ENCODE results near the gene ACSL1. TPM values are rescaled to one million over a fixed set of nuclear protein-coding genes. Genes with fewer than 3 reads are reported as not detected.

ACSL1 gene
- total and polyA plus RNA-seq, 9 of the 15 experiments (the other 6 are each of a cell fraction or from before 2014, with no cell fraction given) = 6.7 to 24.1 (median 15.0) TPM

GRCh38 chr4:184863916-184864315 lies 38.1 kb upstream of the ACSL1 start:
- intact Hi-C loops (cut with micrococcal nuclease) = no loop called here
- Histone ChIP-seq H3K9me3 (replicated peaks; ENCODE audit: control insufficient read depth, insufficient read depth, low read depth, low read length) (no peaks in the 10 kb centered on the region), H3K27ac (ENCODE audit: extremely low read depth, low read depth, low read length) (no peak overlapping the region), H3K9me1 (ENCODE audit: control insufficient read depth, insufficient read depth, low read length) (no peaks in the 10 kb centered on the region), H3K9ac (ENCODE audit: insufficient read depth in 1 of 2, low read depth in 2 of 2, low read length in 2 of 2) (no peak overlapping the region), H3K4me3 (no peak overlapping the region), H3K79me2 (ENCODE audit: control insufficient read depth, insufficient read depth, low read length) (no peaks in the 10 kb centered on the region), H2AFZ (ENCODE audit: low read depth, low read length) (no peak overlapping the region), H4K20me1 (replicated peaks; ENCODE audit: control insufficient read depth, insufficient read depth, low read length) (no peaks in the 10 kb centered on the region), H3K27me3 (ENCODE audit: control insufficient read depth in 2 of 2, insufficient read depth in 2 of 2, low read length in 2 of 2) (no peaks in the 10 kb centered on the region), H3K36me3 (ENCODE audit: control insufficient read depth, insufficient read depth, low read length) (no peaks in the 10 kb centered on the region), H3K4me2 (ENCODE audit: insufficient read depth, low read length) (no peak overlapping the region), H3K4me1 (replicated peaks in 1 of 2; ENCODE audit: control insufficient read depth in 2 of 2, insufficient read depth in 2 of 2, low read length in 2 of 2) (peaks cover 0 to 10% of the 10 kb centered on the region in 2 experiments; a peak in 3 of 5 replicates)
- DNase-seq (ENCODE audit: extremely low read depth in 1 of 4, low spot score in 3 of 4) (no peak), FAIRE-seq (no peak), ATAC-seq (no peak)
- 18% methylated on average over 3 of the region's 3 CpGs for WGBS (ENCODE audit: insufficient coverage, low coverage, missing lambda C conversion rate)
- BruUV-seq (replicated peaks) = no TSS peak
- in situ Hi-C loops (cut with MboI) = no loop called here
- POLR2A ChIA-PET = no interaction called here
- CTCF ChIA-PET (ENCODE audit: low intra/inter-chr PET ratio) = no interaction called here
- TF ChIP-seq CLOCK (CRISPR knock-in tag; IDR thresholded peaks at IDR 0.05; ENCODE audit: borderline replicate concordance) (no peak), MYC (IDR thresholded peaks at IDR 0.05; ENCODE audit: low read depth, low read length) (no peak), MYC (CRISPR knock-in tag; IDR thresholded peaks at IDR 0.05; ENCODE audit: borderline replicate concordance, low read depth) (no peak), CHCHD3 (CRISPR knock-in tag; IDR thresholded peaks at IDR 0.05) (no peak), YBX1 (IDR thresholded peaks at IDR 0.05) (no peak), ETV5 (CRISPR knock-in tag; IDR thresholded peaks at IDR 0.05; ENCODE audit: low read depth) (no peak), HIVEP1 (CRISPR knock-in tag; IDR thresholded peaks at IDR 0.05) (no peak), SP2 (IDR thresholded peaks at IDR 0.05; ENCODE audit: extremely low read depth, low read depth, low read length, poor library complexity, severe bottlenecking) (no peak), RBM15 (IDR thresholded peaks at IDR 0.05; ENCODE audit: insufficient read depth, low read length) (no peak), MYBL2 (IDR thresholded peaks at IDR 0.05; ENCODE audit: low read depth) (no peak), MYBL2 (CRISPR knock-in tag; IDR thresholded peaks at IDR 0.05; ENCODE audit: borderline replicate concordance) (no peak), HMG20B (CRISPR knock-in tag; IDR thresholded peaks at IDR 0.05) (no peak), ZNF398 (CRISPR knock-in tag; IDR thresholded peaks at IDR 0.05) (no peak), KDM2B (CRISPR knock-in tag; IDR thresholded peaks at IDR 0.05) (no peak), SAP30 (IDR thresholded peaks at IDR 0.05; ENCODE audit: borderline replicate concordance, insufficient read depth, low read depth, low read length, poor library complexity, severe bottlenecking) (no peak), NBN (IDR thresholded peaks at IDR 0.05; ENCODE audit: low read depth) (no peak), ZBTB49 (CRISPR knock-in tag; IDR thresholded peaks at IDR 0.05; ENCODE audit: borderline replicate concordance) (no peak)

All from K562 (cell line).